GM19438 (cell line): ENCODE measurements around the gene DNALI1.
"Not testable (repeated sequence)": the region's sequence is repeated elsewhere in the genome, so short reads cannot be mapped to it uniquely, and the experiment has no call there.

Experiments
- ATAC-seq: cut with Tn5 transposase; IDR thresholded peaks from one replicate; pipeline ENCODE4 v1.9.1; 2021; ENCODE audit warnings: low read depth; ENCODE audit not compliant: unreplicated experiment

The DNALI1 gene

DNA sequence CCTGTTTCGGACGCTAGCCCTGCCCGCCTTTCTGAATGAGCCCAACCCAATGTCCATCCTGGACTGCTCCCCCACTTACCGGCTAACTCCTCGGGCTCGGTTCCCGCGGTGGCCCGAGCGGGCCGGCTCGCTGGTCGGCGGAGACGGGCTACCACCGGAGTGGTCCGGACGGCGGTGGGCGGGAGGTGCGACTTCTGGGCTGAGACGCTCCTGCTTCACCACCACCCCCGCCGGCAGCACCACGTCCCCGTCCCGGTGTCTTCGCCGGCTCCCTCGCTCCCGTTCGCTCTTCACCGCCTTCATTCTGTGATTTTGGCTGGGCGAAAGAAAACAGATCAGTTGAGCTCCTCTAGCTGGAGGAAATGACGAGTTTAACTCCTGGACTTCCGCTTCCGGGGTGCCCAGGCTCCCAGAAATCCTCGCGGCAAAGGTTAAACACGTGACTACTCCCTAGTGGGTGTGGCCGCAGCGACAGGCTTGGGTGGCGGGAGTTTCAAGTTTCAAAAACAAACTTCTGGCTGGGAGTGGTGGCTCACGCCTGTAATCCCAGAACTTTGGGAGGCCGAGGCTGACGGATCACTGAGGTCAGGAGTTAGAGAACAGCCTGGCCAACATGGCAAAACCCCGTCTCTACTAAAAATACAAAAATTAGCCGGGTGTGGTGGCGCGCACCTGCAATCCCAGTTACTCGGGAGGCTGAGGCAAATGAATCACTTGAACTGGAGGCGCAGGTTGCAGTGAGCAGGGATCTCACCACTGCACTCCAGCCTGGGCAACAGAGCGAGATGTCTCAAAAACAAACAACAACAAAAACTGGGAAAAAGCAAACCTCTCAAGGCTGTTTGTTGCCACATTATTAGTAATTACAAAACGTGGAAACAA, 2.6 kb upstream of the DNALI1 start, which contains the start of gene SNIP1:
TSS of gene SNIP1 (minus strand) at position 367 of the 882 bp plus-strand sequence. CDS start at position 303, 64 bp downstream.
- ATAC-seq: peak; percentile 92

DNA sequence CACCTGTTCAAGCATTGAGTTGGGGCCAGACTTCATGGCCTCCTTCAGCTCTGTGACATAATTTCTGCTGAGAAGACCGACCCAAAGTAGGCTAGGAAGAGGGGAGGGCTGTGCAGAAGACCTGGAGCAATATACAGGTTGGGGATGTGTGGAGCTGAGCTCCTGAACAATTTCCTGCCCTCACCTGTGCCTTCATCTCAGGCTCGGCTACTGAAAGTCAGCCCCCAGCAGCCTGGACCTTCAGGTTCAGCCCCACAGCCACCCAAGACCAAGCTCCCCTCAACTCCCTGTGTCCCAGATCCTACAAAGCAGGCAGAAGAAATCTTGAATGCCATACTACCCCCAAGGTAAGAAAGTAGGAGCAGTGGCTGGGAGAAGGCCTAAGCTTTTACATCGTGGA, 662 bp downstream of the DNALI1 start:
- ATAC-seq: no peak

DNA sequence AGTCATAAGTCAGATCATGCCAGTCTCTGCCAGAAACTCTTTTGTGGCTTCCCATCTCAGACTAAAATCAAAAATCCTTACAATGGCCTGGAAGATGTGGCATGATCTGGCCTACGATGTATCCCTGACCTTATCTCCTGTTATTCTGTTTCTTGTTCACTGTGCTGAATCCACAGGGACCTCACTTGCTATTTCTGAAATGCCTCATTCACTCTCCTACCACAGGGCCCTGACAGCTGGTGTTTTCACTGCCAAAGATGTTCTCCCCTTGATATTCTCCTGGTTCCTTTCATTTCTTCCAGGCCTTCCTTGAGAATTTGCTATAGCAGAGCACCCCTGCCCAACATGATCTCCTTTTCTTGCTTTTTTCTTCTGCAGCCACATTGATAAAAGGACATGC, 1.7 kb downstream of the DNALI1 start:
- ATAC-seq: no peak

DNA sequence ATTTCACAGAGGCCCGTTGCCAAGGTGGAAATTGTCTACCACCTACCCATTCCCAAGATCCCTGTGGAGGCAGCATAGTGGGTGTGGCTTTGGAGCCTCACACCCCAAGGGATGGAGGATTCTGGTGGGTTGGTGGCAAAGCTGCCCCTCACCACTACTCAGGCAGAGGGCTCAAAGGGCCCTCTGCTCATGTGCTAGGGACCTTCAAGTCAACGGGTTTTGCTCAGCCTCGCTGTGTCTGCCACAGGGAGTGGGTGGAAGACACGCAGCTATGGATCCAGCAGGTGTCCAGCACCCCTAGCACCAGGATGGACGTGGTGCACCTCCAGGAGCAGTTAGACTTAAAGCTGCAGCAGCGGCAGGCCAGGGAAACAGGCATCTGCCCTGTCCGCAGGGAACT, 2.3 kb downstream of the DNALI1 start:
- no peak for ATAC-seq

DNA sequence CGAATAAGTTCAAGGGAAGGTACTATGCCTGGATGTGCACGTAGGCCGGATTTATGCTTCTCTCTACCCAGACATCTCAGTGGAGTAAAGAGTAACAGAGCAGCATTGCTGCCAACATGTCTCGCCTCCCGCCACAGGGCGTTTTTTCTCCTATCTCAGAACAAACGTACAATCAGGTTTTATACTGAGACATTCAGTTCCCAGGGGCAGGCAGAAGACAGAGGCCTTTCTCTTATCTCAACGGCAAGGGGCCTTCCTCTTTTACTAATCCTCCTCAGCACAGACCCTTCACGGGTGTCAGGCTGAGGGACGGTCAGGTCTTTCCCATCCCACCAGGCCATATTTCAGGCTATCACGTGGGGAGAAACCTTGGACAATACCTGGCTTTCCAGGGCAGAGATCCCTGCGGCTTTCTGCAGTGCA, 3.2 kb downstream of the DNALI1 start:
- ATAC-seq: not testable (repeated sequence)

DNA sequence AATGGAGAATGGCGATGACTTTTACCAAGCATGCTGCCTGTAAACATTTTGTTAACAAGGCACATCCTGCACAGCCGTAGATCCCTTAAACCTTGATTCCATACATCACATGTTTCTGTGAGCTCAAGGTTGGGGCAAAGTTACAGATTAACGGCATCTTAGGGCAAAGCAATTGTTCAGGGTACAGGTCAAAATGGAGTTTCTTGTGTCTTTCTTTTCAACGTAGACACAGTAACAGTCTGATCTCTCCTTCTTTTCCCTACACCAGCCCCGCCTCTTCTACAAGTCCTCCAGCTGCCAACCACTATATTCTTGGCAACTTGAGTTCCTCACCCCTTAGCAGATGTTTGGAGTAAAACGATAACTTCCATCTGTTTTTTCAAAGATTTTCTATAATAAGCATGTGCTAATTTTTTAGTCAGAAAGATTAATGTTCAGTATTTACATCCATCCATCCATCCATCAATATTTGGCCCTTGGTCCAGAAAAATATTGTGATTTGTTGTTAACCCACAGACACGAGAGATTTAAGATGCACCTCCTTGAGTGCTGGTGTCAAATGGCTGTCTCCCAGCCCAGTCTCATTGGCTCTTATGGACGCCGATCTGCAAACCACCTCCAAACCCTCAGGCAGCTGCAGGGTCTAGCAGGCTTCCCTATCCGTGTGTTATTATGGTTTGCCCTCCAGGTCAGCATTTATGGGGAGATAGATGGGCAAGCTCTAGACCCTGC, 3.8 kb downstream of the DNALI1 start:
- ATAC-seq: no peak

DNA sequence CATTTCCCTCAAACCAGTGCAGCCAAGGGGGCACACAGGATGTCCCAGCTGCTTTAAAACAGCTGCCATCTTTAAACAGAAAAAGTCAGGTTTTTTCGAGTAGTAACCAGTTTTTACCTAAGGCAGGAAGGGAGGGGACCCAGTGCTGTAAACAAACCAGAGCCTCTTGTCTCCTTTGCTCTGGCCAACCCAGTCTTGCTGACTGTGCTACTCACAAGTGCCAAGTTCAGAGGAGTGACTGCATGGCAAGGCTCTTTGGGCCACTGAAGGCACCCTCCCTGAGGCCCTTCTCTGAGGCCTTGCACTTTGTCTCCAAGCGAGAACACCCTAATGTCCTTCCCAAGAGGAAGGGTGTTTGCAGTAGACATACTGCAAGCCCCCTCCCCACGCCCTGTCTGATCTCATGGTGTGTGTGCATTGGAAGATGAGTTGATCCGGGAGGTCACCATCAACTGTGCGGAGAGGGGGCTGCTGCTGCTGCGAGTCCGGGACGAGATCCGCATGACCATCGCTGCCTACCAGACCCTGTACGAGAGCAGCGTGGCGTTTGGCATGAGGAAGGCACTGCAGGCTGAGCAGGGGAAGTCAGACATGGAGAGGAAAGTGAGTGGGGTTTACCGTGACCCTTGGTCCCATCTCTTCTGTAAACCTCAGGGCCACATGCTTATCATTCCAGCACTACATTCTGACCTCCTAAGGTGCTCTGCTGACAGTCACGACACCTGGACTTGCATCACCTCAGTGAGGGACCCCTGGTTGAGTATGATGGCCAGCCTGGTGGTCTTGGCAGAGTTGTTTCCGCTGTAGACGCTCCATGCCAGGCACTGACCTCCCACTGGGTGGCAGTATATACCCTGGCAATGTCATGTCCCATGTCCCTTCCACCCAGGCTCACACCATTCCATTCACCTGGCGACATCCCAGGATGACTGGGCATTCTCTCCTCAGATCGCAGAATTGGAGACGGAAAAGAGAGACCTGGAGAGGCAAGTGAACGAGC, 4.7 kb downstream of the DNALI1 start:
- no peak for ATAC-seq

DNA sequence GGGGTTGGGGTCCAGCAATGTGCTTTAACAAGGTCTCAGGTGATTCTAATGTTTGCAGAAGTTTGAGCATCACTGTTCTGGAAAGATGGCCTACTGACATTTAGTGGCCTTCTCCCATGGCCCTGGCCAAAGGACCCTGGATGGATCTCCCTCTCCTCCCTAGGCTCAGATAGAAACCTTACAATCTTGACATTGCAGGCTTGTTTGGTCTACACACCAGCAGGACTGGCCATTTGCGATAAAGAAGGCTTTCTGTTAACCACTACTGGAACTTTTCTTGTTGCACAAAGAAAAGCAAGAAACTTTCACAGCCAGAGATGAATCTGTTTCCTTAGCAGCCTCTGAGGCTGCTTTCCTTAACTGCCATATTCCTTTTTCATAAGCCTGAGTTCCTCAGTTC, 6.2 kb downstream of the DNALI1 start:
- no peak for ATAC-seq

DNA sequence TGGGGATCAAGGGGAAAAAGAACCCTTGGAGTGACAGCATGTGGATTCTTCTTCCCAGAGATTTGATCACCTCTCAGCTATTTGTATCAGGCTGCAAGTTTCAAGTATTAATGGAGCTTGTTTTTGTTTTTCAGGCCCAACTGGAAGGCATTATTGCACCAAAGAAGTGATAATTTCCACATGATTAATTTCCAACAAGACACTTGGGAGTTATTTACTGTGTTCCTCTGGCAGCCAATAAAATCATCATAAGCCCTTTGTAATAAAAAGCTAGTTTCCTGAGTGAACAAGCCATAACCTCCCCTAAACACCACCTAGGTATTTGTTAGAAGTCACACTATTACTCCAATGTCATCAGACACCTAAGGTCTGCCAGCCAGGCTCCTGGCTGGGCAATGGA, 8.2 kb downstream of the DNALI1 start:
- no peak for ATAC-seq

DNA sequence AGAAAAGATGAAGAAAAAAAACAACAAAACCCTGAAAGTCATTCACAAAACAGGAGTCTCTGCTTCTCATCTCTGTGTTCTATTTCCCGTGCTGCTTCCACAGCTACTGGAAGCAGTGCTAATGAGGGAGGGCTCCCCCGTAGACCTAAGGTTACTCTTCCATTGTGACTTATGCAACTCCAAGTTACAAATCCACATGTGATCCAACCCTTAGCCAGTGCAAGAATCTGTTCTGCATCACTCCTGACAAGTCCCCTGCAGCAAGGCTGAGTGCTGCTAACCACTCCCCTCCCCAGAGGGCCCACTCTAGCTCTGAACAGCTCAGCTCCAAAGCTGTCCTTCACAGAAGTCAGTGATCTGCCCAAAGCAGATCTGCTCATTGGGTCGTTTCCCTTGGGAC, 10.3 kb downstream of the DNALI1 start:
- no peak for ATAC-seq

DNA sequence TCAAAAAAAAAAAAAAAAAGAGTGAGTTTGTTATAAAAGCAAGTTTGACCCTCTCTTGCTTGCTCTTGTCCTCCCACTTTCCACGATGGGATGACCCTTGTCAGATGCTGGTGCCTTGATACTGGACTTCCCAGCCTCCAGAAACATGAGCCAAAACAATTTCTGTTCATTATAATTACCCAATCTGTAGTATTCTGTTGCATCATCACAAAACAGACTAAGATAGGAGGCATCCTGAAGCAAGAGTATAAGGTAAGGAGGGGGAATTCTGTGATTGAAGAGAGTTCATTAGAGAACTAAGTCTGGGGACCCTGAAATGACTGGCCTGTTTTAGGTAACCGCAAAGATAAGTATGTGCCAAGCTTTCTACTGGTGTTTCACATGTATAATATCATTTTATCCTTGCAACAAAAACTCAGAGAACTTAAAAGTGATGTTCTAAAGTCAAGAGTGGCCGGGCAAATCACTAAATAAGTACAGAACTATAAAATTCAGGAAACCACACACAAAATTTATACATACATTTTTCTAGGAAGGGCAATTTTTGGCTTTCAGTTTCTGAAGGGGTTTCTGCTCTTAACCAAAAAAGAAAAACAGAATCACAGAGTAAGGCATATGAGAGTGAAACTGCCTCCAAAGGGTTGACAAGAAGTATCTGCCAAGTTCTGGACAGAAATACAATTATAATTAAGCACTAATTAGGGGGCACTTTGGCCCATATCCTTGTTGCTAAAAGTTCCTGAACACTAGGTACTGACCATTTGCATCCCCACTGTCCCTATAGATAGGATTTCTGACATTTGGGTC, 14.0 kb downstream of the DNALI1 start:
- no peak for ATAC-seq

DNA sequence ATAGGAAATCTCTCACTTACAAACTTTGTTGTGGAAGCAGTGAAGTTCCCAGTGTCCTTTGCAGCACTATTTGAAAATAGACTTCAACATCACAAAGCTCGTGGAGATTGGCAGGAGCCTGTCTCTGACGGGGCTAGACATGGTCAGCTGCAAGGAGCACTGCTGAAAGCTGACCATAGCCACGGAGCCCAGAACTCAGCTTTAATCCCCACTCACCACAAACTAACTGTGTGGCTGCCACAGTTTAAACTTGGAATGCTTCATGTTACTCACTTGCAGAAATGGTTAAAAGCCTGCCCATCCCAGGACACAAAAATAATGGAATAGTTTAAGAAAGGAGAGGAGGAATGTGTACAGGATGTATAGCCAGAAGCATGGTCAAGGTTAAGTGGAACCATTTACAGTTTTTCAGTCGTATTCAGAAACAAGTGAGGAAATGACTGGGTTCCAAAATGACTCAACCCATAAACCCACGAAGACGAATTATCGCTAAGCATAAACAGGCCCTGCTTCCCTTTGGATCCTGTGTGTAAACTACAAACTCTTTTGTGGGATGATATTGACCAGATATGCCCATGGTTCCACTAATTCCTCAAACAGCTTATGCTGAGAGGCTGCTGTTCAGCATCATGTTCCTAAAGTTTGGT, 18.2 kb downstream of the DNALI1 start:
- ATAC-seq: no peak

DNA sequence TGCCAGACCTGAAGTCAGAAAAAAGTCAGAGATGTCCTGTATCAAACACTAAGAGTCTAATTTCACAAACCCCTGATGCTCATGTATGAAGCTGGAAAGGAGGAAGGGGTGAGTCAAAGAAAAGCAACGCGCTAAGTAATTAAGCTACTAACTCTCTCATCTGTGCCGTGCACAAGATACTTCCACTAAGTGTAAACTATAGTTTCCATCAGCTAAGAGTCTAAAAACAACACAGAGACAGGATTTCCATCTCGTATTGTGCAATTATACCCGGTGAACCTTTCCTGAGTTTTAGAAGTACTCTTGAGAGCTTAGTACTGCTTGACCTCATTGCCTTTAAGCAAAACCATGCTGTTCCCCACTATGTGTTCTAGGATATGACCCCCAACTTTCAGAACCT, 19.0 kb downstream of the DNALI1 start:
- no peak for ATAC-seq

DNA sequence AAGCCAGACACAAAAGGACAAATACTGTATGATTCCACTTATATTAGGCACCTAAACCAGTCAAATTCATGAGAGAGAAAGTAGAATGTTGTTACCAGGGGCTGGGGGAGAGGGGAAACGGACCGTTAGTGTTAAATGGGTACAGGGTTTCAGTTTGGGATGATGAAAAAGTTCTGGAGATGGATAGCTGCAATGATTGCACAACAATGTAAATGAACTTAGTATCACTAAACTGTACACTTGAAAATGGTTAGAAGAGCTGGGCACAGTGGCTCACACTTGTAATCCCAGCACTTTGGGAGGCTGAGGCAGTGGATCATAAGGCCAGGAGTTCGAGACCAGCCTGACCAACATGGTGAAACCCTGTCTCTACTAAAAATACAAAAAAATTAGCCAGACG, 27.8 kb downstream of the DNALI1 start:
- not testable (repeated sequence) for ATAC-seq

DNA sequence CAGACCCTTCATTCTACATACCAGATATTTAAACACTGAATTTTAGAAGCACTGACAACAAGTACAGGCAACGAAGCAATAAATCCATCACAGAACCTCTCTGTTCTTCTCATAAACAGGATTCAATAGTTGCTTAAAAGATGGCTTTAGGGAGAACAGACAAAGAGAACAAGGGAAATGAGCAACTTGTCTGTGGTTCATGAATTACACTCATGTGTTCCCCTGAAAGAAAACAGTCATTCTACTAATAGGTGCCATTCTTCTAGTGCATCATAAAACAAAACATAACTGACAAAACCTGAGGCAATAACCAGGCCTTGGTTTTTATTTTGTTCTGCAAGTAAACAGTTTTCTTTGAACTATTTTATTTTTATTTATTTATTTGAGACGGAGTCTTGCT, 32.2 kb downstream of the DNALI1 start:
- no peak for ATAC-seq

DNA sequence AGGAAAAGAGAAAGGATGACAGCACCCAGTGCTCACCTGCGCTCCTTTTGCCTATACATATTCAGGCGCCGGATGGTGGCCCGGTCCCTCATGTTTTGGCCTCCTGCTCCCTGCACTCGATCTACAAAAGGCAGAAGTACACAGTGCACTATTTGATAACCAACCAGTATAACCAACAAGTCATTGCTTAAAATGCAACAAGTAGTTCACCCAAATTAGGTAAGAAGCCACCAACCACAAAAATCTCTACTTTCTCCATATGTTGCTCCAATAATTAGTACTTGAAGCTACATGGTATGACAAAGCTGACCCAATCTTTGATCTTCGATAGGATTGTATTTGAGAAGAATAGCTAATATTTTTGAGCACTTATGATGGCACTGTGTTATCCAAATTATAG, 37.0 kb downstream of the DNALI1 start:
- no peak for ATAC-seq

DNA sequence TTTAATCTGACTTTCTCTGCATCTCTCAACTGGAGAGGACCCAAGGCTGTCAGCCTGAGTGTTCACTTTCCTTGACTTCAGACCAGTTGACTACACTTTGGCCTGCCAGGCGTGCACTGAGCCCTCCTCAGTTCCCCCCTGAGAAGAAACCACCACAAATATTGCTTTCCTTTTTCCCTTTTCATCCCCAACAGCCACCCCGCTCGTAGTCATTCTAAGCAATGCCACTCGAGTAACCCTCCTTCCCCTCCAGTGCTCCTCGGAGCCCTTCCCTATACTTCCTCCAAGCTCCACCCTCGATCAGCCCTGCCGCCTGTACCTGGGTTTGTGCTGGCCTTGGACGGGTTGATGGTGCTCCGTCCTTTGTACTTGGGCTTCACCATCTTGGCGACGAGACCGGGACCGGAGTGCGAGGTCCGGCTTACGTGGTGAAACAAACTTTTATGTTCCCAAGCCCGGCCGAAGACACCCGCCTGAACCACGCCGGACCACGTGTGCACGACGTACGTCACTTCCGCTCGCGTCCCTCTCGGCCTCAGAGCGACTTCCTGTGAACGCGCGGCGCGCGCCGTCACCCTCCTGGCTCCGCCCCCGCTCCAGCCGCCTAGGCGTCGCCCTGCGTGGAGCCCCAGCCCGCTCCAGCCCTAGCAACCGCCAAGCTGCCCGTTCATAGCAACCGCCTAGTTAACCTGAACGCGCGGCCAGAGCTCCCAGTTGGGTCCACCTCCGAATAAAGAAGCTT, 38.9 kb downstream of the DNALI1 start, which contains the start of gene GNL2:
TSS of gene GNL2 (minus strand) at position 498 of the 742 bp plus-strand sequence. CDS start at position 383, 115 bp downstream.
- peak; percentile 98 for ATAC-seq

DNA sequence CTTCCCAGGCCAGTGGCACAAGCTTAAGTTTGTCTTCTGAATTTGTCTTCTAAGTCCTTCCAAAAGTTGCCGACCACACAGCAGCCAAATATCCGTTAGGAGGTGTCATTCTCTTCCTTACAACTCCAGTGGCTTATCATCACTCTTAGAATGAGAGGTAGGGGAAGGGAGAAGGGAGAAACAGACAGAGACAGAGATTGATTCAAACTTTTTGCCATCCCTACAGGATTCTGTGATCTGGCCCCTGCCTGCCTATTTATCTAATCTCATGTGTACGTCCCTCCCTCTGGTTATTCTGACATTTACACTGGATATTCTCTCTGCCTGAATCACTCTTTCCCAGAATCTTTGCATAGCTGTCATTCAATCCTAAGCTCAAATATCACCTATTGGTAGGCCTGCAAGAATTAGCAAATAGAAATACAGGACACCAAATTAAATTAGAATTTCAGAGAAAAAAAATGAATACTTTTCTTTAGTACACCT, 39.5 kb downstream of the DNALI1 start:
- no peak for ATAC-seq
